HG02973 (cell line): ENCODE results near the gene ICOSLG.
"Not testable (repeated sequence)": the region's sequence is repeated elsewhere in the genome, so short reads cannot be mapped to it uniquely, and the experiment has no call there.

Experiments used
- ATAC-seq: cut with Tn5 transposase; IDR thresholded peaks from one replicate; pipeline ENCODE4 v1.9.1; 2021; ENCODE audit warnings: moderate library complexity; ENCODE audit not compliant: unreplicated experiment

Gene ICOSLG

GRCh38 chr21:44265734-44266270 is 25.1 kb upstream of the ICOSLG start:
- ATAC-seq = no peak

DNA sequence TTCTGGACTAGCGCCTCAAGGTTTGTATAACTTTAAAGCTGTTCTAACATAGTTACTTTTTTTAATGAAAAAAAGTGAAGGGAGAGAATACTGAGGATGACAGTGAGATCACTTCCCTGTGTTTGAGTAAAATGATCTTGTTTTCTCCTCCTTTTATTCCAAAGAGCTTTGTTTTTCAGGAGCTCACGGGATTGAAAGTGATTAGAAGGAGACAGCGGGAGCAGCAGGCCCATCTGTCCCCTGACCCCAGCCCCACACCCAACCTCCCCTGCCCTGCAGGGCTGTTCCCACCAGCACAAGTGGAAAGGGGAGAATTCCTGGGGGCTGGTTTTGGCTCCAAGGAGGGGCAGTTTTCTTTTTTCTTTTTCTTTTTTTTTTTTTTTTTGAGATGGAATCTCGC is 23.0 kb upstream of the ICOSLG start:
- no peak for ATAC-seq

DNA sequence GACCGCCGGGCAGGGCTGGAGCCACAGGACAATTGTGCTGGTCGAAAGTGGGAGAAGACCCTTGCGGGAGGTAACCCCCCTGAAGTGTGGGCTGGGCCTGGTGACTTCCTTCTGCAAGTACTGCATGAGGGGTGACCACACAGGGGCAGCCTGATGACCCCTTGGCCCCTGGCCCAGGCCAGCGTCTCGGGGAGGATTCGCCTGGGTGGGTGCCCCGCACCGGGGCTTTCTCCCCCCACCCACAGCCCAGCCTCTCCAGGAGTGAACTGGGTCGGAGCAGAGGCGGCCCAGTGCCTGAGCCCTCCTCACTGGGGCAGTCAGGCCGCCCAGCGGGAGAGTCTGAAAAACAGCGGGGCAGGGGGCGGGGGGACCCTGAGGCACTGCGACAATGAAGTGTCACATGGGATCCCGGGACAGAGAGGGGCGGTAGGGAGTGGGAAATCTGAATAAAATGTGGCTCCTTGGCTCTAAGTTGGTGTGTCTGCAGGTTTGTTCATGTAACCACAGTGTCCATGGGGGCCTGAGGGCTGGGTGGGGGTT is 22.5 kb upstream of the ICOSLG start:
- ATAC-seq = no peak

GRCh38 chr21:44262338-44263056 is 21.8 kb upstream of the ICOSLG start:
- ATAC-seq = no peak

- no peak for ATAC-seq
Observed at GRCh38 chr21:44261675-44262295, 21.0 kb upstream of the ICOSLG start, which contains the start of gene DNMT3L. Gene DNMT3L (minus strand): TSS chr21:44261897. CDS start chr21:44261259, 638 bp downstream.

- ATAC-seq = no peak
Observed at GRCh38 chr21:44260791-44261631, 20.3 kb upstream of the ICOSLG start.

GRCh38 chr21:44260066-44260465 is 19.3 kb upstream of the ICOSLG start:
- ATAC-seq = no peak

DNA sequence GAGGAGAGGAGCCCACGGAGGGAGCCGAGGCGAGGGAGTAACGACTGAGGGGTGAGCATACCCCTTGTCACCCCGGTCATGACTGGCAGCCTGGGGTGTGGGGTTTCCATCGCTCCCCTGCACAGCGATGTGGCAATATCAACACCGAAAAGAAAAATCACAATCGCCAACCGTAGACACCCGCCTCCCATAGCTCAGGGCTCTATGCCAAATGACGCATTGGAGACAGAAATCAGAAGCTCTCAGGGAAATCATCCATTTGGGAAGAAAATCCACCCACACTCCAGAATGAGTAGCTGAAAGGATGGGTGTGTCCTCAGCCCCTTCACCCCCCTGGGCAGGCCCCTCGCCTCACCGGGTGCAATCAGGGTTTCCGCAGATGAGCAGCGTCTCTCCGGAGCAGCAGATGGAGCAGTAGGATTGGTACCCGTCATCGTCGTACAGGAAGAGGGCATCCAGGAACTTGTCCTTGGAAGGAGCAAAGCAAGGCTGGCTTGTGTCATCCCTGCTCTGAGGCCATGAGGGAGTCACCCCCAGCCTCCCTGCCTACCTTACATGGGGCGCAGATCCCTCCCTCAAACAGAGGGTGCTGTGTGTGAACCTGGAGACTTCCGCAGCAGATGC is 18.5 kb upstream of the ICOSLG start:
- no peak for ATAC-seq

DNA sequence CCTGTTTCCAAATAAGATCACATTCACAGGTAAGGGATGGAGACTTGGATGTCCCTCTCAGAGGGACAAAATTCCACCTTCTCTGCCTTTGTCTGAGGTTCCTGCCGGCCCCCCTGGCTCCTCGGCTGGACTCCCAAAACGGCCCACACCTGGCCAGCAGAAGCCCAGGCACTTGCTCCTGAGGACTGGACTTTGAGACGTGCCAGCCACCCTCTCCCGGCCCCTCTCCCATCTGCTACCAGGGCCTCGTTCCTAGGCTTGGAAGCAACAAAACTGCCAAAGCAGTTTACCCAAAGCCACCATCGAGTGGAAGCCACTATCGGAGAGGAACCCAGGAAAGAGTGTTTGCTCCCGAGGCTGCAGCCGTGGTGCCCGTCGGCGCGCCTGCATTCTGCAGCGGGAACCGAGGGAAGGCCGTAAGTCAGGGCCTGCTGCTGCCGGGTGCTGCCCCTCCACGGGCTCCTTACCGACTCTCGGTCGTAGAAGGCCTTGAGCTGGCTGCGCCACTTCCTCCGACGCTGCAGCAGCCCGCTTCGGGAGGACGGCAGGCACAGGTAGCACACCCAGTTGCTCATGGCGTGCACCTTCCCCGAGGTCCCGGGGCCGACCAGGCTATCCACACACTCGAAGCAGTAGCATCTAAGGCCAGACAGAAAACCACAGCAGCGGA is 17.4 kb upstream of the ICOSLG start:
- no peak for ATAC-seq

DNA sequence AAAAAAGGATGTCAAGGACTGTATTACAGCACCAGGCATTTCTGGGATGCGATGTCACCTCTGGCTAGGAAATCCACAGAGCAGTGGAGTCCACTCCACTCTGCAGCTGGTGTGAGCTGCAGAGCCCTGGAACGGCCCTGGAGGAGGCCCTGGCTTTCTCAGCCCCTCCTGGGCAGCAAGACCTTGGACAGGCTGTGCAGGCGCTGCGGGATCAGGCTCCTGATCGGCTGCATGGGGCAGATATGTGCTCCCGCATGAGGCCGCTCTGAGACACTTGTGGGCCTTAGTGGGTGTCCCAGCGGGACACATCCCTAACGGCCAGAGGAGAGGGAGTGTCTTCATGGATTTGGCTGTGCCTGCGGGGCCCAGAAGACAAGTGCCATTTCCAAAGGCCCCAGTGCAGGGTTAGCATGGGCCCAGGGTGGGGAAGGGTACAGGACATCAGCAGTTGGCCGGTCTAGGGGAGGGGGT is 14.8 kb upstream of the ICOSLG start:
- ATAC-seq = no peak

DNA sequence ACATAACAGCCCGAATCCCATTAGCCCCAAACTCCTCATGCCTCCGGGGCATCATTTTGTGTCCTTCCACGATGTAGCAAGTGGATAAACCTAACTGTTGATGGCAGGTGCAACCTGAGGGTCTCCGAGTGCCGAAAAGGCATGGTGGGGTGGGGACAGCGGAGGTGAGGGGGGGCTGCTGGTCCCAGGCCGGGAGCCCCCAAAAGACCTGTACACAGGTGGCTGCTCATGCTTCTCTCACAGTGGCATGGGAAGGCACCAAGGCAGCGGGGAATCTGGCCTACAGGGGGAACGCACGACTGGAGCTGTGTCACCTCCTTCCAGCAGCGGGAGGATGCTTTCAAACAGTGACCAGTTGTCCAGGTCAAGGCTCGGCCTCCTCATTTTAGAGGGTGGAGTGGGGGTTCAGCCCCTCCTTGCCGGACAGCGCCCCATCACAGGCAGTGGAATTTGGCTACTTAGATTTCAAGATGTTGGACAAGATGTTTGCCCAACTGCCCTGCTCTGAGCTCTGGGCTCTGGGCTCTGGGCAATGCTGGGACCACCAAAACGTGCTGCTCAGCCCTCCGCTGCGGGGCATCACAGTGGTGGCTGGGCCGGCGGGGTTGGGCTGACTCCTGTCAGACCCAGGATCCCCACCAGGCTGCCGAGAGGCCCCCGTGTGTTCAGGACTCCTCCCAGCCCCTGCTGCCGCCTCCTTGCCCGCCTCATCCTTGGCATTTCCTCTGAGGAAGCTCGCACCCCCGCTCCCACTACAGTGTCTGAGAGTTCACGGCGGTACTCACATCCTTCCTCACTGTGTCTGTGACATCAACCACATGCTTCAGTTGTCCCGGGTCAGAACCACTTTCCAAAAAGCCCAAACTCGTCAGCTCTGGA is 13.3 kb upstream of the ICOSLG start:
- ATAC-seq = no peak

DNA sequence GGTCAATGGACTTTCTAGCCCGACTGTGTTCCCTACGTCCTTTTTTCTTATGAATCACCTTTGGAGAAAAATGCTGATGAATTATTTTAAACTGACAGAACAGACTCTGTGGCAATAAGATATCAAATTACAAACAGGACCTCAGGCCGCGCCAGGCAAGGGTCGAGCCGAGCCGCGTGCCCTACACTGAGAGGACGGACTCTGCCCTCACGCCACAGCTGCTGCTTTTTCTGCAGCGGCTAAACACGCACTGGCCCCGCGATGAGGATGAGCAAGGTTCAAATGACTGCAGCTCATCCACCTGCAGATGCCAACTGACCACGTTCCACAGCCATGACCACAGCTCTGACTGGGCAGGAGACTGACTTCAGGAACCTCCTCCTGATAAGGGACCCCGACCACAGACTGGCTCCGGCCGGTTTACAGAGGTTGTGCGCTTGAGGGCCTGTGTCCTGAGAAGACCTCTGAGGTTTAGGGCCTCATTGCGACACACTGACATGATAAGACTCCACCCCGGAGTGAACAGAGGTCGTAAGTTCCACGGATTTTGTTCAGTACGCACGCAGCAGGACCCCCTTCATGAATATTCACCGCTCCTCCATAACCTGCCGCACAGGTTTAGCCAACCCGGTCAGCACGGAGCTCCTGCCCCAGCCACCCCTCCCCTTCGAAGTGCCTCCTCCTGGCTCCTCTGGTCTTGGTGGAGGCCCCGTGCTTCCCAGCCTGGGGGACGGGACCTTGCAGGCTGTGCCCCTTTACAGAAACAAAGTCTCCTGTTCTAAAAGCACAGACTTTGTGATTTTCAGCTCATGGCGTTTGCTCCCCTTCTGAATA is 8.7 kb upstream of the ICOSLG start:
- not testable (repeated sequence) for ATAC-seq

GRCh38 chr21:44247904-44248303 is 7.2 kb upstream of the ICOSLG start:
- ATAC-seq = not testable (repeated sequence)

GRCh38 chr21:44243980-44244379 is 3.2 kb upstream of the ICOSLG start:
- peak; percentile 42 for ATAC-seq

DNA sequence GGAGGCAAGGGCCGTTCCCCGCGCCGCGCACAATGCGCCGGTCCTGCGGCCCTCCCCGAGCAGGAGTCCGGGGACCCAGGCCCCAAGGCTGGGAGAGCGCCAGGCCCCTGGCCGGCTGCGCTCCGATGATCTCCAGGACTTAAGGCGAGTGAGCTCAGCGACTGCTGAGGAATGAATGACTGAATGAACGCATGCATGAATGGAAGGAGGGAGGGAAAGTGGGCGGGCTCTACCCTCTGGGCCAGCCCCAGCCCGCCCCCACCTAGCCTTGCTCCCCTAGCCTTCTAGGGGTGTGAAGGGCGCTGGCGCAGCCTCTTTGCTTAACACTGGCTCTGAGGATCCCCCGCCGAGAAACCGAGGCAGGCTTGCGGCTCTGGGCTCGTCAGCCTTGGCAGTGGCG is 538 bp upstream of the ICOSLG start:
- ATAC-seq = peak; percentile 33

DNA sequence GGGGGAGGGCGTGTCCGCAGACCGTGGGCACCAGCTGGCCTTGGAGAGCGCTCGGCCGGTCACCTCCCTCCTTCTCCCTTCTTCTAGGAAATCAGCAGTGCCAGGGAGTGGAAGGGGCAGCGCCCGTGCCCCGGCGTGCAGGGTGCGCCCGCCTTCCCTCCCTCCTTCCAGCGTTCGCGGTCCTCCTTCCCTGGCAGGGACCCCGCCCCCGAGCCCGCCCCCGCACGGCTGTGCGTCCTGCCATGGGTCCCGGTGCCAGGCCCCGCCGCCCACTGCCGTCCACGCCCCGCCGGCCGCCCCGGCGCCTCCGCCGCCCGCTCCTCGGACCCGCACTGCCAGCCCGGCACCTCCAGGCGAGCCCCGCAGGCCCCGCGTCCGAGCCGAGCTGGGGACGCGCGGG is 390 bp downstream of the ICOSLG start:
- not testable (repeated sequence) for ATAC-seq

- not testable (repeated sequence) for ATAC-seq
Observed at GRCh38 chr21:44229561-44229960, 11.2 kb downstream of the ICOSLG start.

DNA sequence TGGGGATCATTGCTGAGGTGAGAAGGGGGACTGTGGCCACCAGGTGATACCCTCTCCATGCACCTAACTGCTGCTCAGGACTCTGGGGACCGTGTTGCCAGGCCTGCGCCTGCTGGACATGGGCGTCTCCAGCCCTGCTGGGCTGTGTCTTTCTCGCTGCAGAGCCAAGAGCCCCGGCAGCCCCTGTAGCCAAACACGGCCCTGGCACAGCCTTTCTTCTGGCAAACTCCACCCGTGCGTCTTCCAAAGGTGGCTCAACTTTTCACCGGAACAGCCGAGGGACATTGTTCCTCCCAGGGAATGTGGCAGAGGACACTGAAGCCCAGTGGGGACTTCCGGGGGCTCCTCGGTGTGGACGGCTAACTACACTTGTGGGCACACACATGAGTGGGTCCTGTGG is 12.6 kb downstream of the ICOSLG start:
- ATAC-seq = not testable (repeated sequence)
